Cardiac muscle cell (in vitro differentiated cells and primary cell): ENCODE results near the gene HLA-G. TPM values are rescaled to one million over a fixed set of nuclear protein-coding genes. Genes with fewer than 3 reads are reported as not detected.

Experiments
- DNase-seq, 2 donors: peaks; one replicate each; pipeline versions ENCODE4 v3.0.0 to v3.0.0-alpha.2; 2010 to 2017; ENCODE audit warnings: low read depth in 1 of 2, low spot score in 1 of 2
- H3K27ac ChIP-seq: fragments of 200-600 bp; sonication (generic); 2 replicates; pipeline ENCODE4 v1.5.1; 2016
- H3K27me3 ChIP-seq: fragments of 200-600 bp; sonication (generic); 2 replicates; pipeline ENCODE4 v1.6.0; 2016; ENCODE audit warnings: control low read depth
- H3K36me3 ChIP-seq: fragments of 200-600 bp; sonication (generic); 2 replicates; pipeline ENCODE4 v1.5.1; 2016; ENCODE audit warnings: control low read depth
- H3K4me1 ChIP-seq: fragments of 200-600 bp; sonication (generic); 2 replicates; pipeline ENCODE4 v1.8.1; 2017; ENCODE audit warnings: low read depth, mild to moderate bottlenecking, mixed run types
- H3K4me3 ChIP-seq: fragments of 200-600 bp; sonication (generic); 2 replicates; pipeline ENCODE4 v1.5.1; 2016; ENCODE audit warnings: mild to moderate bottlenecking
- H3K9me3 ChIP-seq: fragments of 200-600 bp; sonication (generic); 2 replicates; pipeline ENCODE4 v1.5.1; 2017; ENCODE audit warnings: low read depth, mild to moderate bottlenecking, control low read depth
- polyA plus RNA-seq: library from polyadenylated mRNA; unstranded; fragments of >200 nt; fragmentation: Nextera tagmentation; extraction: Ambion mirVana; gene quantifications from 2 replicates; pipeline ENCODE4 v1.2.1, GENCODE V29; 2016
- total RNA-seq: library from RNA; depleted of rRNA; stranded (reverse); fragments of >200 nt; gene quantifications from 2 replicates; pipeline ENCODE4 v1.2.3, GENCODE V29; 2016
- TF ChIP-seq, protein P1 (sequence below): IDR thresholded peaks from 2 replicates; pipeline ENCODE4 v1.5.1; 2012; ENCODE audit warnings: low read depth, mild to moderate bottlenecking, low read length

HLA-G gene
- total and polyA plus RNA-seq, 2 experiments from 2014 or later: 0.12 TPM; not detected in 1

DNA sequence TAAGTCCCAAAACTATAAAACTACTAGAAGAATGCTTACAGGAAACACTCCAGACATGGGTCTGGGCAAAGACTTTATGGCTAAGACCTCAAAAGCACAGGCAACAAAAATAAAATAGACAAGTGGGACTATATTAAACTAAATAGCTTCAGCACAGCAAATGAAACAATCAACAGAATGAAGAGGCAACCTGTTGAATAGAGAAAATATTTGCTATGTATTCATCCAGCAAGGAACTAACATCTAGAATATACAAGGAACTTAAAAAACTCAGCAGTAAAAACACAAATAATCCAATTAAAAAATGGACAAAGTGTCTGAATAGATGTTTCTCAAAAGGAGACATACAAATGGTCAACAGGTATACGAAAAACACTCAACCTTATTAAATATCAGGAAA lies 30.4 kb downstream of the HLA-G start:
- no peaks in the 10 kb centered on the region for H3K9me3 ChIP-seq
- peaks cover 15% of the 10 kb centered on the region for H3K27me3 ChIP-seq
- no peak overlapping the region for H3K4me3 ChIP-seq
- no peaks in the 10 kb centered on the region for H3K36me3 ChIP-seq
- TF ChIP-seq, protein P1, sequence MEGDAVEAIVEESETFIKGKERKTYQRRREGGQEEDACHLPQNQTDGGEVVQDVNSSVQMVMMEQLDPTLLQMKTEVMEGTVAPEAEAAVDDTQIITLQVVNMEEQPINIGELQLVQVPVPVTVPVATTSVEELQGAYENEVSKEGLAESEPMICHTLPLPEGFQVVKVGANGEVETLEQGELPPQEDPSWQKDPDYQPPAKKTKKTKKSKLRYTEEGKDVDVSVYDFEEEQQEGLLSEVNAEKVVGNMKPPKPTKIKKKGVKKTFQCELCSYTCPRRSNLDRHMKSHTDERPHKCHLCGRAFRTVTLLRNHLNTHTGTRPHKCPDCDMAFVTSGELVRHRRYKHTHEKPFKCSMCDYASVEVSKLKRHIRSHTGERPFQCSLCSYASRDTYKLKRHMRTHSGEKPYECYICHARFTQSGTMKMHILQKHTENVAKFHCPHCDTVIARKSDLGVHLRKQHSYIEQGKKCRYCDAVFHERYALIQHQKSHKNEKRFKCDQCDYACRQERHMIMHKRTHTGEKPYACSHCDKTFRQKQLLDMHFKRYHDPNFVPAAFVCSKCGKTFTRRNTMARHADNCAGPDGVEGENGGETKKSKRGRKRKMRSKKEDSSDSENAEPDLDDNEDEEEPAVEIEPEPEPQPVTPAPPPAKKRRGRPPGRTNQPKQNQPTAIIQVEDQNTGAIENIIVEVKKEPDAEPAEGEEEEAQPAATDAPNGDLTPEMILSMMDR: no peak
- DNase-seq: no peak
- H3K27ac ChIP-seq: no peak overlapping the region
- H3K4me1 ChIP-seq: no peaks in the 10 kb centered on the region

DNA sequence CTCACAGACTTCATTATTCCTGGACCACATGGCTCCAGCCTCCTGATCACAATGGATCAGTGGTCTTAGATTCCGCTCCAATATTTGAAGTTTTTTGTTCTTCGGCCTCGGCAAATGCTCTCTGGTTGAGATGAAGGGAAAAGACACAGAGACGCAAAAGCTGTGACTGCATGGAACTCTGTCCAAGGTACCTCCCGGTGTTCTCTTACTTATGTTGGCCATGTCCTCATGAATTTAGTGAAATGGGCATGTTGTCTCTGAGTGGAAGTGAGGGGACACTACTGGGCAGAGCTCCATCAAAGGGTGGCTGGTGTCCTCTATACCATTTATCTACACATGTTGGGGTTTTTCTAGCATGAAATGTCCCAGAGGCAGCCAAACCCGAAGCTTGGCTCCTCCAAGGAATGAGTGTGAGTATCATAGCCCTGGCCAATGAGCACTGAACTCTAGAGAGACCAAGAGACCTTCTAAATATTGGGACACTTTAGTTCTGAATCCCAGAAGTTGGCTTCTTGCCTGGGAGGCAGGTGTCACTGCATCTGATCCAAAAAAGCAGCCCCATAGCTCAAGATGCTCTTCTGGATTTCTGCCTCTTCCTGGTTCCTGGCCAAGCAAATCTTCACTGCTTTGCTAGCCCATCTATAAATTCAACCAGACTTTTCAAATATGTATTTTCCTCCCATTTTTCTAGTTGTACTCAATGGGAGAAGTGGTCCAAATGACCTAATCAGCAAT lies 34.1 kb downstream of the HLA-G start:
- Histone ChIP-seq H3K27ac (no peak overlapping the region), H3K4me3 (no peak overlapping the region), H3K27me3 (peaks cover 25% of the 10 kb centered on the region), H3K36me3 (no peaks in the 10 kb centered on the region), H3K4me1 (no peaks in the 10 kb centered on the region), H3K9me3 (no peaks in the 10 kb centered on the region)
- TF ChIP-seq, protein P1: no peak
- DNase-seq: peak in 1 of 2 donors; percentile 11

GRCh38 chr6:29864037-29864810 lies 36.6 kb downstream of the HLA-G start:
- H3K36me3 ChIP-seq: no peaks in the 10 kb centered on the region
- no peak for DNase-seq
- no peaks in the 10 kb centered on the region for H3K9me3 ChIP-seq
- H3K4me3 ChIP-seq: no peak overlapping the region
- peaks cover 27% of the 10 kb centered on the region for H3K27me3 ChIP-seq
- TF ChIP-seq, protein P1: no peak
- no peak overlapping the region for H3K27ac ChIP-seq
- no peaks in the 10 kb centered on the region for H3K4me1 ChIP-seq

DNA sequence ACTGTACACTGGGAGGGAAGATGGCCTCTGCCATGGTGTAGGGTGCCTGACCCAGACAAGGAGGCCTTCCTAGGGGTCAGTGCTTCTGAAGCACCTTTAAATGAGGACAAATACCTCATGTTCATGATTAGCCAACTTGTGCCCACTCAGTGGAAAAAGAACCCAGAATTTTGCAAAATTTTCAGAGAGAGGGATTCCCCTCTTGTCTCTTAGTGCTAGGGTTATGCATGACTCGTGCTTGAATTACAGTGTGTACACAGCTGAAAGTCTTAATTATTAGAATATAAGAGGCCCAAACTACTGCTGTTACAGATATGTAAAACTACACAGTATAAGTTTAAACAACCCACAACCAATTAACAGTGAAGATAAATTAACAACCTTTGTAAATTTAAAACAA lies 38.0 kb downstream of the HLA-G start:
- DNase-seq: no peak
- H3K27ac ChIP-seq: no peak overlapping the region
- H3K36me3 ChIP-seq: no peaks in the 10 kb centered on the region
- TF ChIP-seq, protein P1: no peak
- H3K27me3 ChIP-seq: peaks cover 27% of the 10 kb centered on the region
- no peak overlapping the region for H3K4me3 ChIP-seq
- H3K4me1 ChIP-seq: no peaks in the 10 kb centered on the region
- no peaks in the 10 kb centered on the region for H3K9me3 ChIP-seq

DNA sequence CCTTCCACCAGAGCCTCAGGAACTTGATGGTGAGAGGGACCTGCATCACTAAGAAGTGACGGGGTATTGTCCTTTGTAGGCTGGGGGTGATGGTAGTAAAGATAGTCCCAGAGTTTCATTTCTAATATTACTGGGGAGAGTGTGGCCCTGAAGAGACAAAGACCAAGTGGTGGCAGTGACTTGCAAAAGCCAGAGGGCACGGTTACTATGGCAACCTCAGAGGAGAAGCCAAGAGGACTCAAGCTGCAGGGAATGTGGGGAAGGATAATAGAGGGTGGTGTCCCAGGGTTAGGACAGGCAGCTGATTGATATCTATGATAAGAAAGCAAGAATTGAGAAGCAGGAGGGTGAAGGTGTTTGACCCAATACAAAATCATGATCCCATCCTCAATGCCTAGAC lies 42.5 kb downstream of the HLA-G start:
- H3K36me3 ChIP-seq: no peaks in the 10 kb centered on the region
- H3K27me3 ChIP-seq: peaks cover 10% of the 10 kb centered on the region
- TF ChIP-seq, protein P1: no peak
- H3K4me3 ChIP-seq: no peak overlapping the region
- H3K27ac ChIP-seq: no peak overlapping the region
- H3K4me1 ChIP-seq: no peaks in the 10 kb centered on the region
- no peak for DNase-seq
- H3K9me3 ChIP-seq: no peaks in the 10 kb centered on the region
